NCI-H510A treated with DMSO at 0.1 percent for 48 hours (cell line): ENCODE results near the gene SGTA.
"Not testable (repeated sequence)": the region's sequence is repeated elsewhere in the genome, so short reads cannot be mapped to it uniquely, and the experiment has no call there.

Experiments
- DNase-seq: peaks from one replicate; lab custom pipeline; 2025; lab: John Stamatoyannopoulos, UW

The SGTA gene

GRCh38 chr19:2713170-2713569 is 69.9 kb downstream of the SGTA start:
- not testable (repeated sequence) for DNase-seq

- no peak for DNase-seq
Observed at GRCh38 chr19:2711875-2712205, 71.2 kb downstream of the SGTA start.

DNA sequence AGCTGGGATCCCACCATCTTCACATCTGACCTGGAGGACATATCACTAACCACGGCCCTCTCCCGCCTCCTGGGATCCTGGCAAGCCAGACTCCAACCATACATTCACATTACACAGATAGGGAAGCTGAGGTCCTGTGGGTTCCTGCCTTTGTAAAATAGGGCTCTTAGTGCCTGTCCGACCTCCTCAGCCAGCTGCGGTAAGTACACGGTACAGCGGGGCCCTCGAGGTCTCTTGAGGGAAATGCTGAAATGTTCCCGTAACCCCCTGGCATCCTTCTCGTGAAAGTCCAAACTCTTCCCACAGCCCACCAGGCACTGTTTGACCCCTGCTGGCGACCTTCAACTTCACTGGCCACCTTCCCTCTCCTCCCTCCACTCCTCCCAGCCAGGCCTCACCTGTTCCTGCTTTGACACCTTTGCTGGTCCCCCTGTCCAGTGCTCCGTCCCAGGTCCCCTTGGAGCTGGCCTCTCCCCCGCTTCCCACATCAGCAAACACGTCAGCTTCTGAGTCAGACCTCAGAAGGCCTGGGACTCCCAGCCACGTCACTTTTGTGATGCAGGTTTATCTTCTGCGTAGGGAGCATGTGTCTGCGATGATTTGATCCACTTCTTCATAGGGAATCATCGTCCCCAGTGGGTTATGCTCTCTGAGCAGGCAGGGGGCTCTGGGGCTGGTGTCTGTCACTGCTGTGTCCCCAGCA is 71.8 kb downstream of the SGTA start:
- DNase-seq, result no peak

DNA sequence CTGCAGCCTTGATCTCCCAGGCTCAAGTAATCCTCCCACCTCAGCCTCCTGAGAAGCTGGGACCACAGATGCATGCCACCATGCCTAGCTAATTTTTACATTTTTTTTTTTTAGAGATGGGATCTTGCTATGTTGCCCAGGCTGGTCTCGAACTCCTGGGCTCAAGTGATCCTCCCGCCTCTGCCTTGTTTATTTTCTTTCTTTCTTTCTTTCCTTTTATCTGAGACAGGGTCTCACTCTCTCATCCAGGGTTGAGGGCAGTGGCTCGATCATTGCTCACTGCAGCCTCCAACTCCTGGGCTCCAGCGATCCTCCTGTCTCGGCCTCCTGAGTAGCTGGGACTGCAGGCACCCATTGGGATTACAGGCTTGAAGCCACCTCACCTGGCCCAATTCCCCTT is 76.8 kb downstream of the SGTA start:
- DNase-seq, result no peak
